PC-3 (cell line): Measurements from ENCODE around the gene MARCKS.

ENCODE experiments used
- EZH2 ChIP-seq: fragments of 300-600 bp; sonication (generic); IDR thresholded peaks from one replicate; pipeline ENCODE4 v1.6.1; 2017; ENCODE audit warnings: antibody characterized with exemption, mild to moderate bottlenecking, low read length; ENCODE audit not compliant: unreplicated experiment
- EZH2phosphoT487 ChIP-seq: fragments of 300-600 bp; sonication (generic); IDR thresholded peaks from 2 replicates; pipeline ENCODE4 v1.6.1; 2018; ENCODE audit warnings: mild to moderate bottlenecking, antibody characterized with exemption, low read length, borderline replicate concordance
- TF ChIP-seq, protein P1 (sequence below): fragments of 300-600 bp; sonication (generic); conservative IDR thresholded peaks from 2 replicates; pipeline ENCODE4 v1.5.1; 2017; ENCODE audit warnings: antibody characterized with exemption, low read depth, mild to moderate bottlenecking, low read length

DNA sequence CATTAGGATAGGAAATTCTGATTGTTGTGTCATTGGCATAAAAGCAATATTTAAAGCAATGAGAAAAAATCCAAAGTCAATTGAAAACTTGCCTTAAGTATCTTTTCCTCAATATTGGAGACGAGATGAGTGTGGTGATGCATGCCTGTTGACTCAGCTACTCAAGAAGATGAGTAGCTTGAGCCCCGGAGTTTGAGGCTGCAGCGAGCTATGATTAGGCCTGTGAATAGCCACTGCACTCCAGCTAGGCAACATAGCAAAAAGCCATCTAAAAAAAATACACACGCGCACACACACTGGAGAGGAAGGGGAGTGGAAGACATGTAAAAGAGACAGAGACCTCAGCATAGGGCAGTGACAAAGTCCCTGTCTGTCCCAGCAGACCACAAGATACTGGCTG, 9.7 kb upstream of the MARCKS start:
- TF ChIP-seq, protein P1, sequence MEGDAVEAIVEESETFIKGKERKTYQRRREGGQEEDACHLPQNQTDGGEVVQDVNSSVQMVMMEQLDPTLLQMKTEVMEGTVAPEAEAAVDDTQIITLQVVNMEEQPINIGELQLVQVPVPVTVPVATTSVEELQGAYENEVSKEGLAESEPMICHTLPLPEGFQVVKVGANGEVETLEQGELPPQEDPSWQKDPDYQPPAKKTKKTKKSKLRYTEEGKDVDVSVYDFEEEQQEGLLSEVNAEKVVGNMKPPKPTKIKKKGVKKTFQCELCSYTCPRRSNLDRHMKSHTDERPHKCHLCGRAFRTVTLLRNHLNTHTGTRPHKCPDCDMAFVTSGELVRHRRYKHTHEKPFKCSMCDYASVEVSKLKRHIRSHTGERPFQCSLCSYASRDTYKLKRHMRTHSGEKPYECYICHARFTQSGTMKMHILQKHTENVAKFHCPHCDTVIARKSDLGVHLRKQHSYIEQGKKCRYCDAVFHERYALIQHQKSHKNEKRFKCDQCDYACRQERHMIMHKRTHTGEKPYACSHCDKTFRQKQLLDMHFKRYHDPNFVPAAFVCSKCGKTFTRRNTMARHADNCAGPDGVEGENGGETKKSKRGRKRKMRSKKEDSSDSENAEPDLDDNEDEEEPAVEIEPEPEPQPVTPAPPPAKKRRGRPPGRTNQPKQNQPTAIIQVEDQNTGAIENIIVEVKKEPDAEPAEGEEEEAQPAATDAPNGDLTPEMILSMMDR: no peak
- no peak for TF ChIP-seq EZH2
- no peak for TF ChIP-seq EZH2phosphoT487
